DMS79 (cell line): Measurements from ENCODE around the gene SND1.

Source experiments
- DNase-seq: peaks from one replicate; lab custom pipeline; 2025; lab: John Stamatoyannopoulos, UW

The SND1 gene

GRCh38 chr7:127905491-127906330 is 253.7 kb downstream of the SND1 start:
- no peak for DNase-seq

GRCh38 chr7:127907110-127908040 is 255.4 kb downstream of the SND1 start:
- DNase-seq = no peak

DNA sequence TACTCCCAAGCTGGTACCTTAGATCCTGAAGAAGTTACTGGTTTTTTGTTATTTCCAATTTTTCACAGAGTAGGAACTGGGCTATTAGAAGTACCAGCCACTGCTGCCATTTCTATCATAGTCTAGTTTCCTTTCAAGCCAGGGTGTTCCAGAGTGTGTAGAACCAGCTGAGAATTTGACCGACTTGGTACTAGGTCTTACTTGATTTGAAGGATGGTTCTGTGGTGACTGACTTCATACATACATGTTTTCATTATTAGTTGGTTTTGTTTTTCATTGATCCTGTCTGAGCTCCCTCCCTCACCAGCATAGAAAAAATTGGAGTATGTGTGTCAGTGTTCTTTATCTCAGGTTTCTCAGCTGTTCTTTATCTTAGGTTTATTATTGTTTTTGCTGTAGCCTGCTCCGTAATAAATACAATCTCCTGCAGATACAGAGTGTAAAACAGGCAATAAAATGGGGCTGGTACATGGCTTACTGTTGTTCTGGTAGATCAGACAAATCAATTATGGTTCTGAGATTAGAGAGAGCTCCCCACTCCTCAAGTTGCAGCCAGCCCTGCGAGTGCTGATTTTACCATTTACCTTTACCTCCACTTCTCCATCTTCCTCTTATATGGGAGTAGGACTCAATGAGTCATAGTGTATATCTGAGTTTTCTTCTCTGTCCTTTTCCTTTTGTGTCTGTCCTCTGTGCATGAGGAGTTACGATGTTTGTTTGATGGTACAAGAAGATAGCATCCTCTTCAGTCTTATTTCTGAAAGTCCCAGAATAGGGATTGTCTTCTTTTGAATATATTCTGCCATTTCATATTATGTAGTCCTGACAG is 256.6 kb downstream of the SND1 start:
- no peak for DNase-seq

- DNase-seq = no peak
These were observed 257.6 kb downstream of the SND1 start for GRCh38 chr7:127909424-127910152.

DNA sequence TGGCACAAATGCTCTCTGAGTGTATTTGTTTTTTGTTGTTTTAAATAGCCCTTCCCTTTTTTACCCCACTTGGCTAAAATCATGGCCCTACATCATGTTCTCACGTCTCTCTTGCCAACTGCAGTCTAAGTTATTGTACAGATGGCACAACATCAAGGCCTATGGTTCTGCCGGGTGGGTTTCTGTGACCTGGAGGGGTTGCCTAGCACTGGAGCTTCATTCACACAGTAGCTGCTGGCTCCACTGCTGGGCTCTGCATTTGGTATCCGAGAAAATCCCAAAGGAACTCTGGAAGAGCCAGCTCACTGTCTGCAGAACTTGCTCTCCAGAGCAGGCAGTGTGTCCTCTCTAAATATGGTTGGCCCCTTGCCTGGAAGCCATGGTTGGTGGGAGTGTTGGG is 258.7 kb downstream of the SND1 start:
- DNase-seq = no peak

- DNase-seq = no peak
These were observed 260.0 kb downstream of the SND1 start for GRCh38 chr7:127911968-127912511.

DNA sequence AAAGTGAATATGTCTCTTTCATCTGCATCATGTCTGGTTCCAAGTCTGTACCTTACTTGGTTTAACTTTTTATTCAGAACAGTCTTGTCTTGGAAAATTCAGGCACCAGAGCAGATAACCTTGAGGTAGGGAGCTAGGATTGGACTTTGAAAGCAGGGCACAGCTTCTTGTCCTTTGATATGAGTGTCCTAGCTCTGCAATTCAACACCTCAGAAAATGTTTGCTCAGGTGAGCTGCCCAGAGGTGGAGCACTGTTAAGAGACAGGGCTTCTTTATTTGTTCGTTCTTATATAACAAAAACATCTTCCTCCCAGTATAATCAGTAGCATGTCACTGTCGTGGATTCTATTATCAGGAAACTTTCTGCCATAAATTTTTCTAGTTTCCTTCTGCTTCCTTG is 260.9 kb downstream of the SND1 start:
- DNase-seq = no peak

DNA sequence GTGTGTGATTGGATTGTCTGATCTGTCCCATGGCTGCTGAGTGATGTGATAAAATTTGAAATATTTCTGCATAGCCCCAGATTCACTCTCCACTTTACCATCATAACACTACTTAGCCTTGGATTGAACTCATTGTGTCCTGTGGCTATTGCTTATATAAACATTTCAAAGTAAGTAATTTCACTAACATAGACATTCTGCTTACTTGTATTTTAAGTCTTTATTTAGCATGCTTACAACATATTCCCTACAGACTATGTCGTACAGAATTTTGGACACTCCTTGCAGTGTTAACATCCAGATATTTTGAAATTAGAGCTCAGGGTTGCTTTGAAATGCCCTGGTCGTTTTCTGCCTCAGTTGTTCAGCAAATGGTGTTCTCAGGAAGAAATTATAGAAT is 261.7 kb downstream of the SND1 start:
- DNase-seq = no peak

GRCh38 chr7:127914693-127915092 is 262.7 kb downstream of the SND1 start:
- DNase-seq = no peak

DNA sequence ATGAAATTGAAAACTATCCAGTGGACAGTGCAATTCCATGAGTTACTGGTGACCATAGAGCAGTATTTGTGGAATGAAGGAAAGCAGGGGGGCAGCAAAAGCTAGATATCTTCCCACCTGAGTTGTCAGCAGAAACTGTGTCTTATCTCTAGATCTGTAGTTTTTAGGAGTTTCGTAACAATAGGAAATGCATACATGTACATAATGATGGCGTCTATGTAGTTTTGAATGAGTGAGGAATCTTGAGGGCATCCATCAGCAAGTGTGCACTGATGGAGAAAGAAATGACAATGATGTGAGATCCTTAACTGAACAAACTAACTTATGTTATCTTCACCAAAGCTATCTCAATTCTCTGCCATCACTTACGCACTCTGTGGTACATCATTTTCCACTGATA is 264.7 kb downstream of the SND1 start:
- DNase-seq = no peak

- no peak for DNase-seq
These were observed 266.1 kb downstream of the SND1 start for GRCh38 chr7:127918130-127918529.

DNA sequence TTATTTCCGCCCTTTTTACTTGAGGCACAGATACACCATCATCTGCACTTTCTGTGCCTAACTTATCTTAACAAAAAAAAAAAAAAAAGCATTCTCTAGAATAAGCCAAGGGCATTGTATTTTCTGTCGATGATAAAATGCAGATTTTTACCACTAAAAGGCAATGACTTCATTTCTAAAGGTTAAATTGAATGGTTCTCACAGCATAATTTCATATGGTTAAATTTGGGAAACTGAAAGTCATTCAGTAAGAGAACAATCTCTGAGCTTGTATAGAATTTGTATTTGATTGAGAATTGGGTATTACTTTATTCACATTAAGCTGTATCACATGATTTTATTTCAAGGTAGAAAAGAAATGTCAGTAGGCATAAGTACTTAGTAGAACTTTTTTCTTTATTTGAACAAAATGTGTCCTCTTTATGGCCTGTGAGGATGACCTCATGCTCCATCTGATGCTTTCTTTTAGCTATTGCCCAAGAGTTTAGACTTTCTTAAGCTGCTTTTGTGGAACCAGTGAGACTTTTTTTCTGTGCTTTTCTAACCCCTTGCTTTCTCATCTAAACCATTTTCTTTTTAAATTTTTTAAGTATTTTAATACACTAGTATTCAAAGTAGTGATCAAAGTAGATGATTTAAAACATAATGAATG is 268.9 kb downstream of the SND1 start:
- DNase-seq = no peak

- no peak for DNase-seq
These were observed 270.7 kb downstream of the SND1 start for GRCh38 chr7:127922656-127923055.

- no peak for DNase-seq
These were observed 272.9 kb downstream of the SND1 start for GRCh38 chr7:127924874-127925273.

GRCh38 chr7:127927348-127927696 is 275.3 kb downstream of the SND1 start:
- DNase-seq = no peak

- no peak for DNase-seq
These were observed 276.2 kb downstream of the SND1 start for GRCh38 chr7:127928222-127928621.

GRCh38 chr7:127928852-127929251 is 276.9 kb downstream of the SND1 start:
- no peak for DNase-seq

- DNase-seq = no peak
These were observed 278.6 kb downstream of the SND1 start for GRCh38 chr7:127930341-127931328.

DNA sequence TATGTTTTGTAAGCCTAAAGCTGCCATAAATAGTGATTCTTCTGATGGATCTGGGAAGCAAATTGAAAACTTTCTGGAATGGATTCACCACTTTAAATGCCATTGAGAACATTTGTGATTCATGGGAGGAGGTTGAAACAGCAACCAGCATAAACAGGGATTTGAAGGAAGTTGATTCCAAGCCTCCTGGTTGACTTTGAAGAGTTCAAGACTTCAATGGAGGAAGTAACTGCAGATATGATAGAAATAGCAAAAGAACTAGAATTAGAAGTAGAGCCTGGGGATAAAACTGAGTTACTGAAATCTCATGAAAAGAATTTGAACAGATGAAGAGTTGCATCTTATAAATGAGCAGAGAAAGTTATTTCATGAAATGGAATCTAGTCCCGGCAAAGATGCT is 280.1 kb downstream of the SND1 start:
- DNase-seq = no peak

DNA sequence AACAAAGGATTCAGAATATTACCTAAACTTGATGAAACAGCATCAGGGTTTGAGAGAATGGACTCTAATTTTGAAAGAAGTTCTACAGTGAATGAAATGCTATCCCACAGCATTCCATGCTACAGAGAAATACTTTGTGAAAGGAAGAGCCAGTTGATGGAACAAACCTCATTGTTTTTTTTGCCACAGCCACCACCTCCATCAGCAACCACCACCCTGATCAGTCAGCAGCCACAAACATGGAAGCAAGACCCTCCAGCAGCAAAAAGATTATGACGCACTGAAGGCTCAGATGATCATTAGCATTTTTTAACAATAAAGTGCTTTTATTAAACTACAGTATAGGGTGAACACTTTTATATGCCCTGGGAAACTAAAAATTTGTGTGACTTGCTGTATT is 280.5 kb downstream of the SND1 start:
- DNase-seq = no peak
